HG03378 (cell line): ENCODE results near the gene LRP5.
A peak's percentile ranks its signal among the peaks of the same experiment; 100 is the strongest.

Source experiments
- ATAC-seq: cut with Tn5 transposase; IDR thresholded peaks from one replicate; pipeline ENCODE4 v1.9.1; 2021; ENCODE audit warnings: mild to moderate bottlenecking, moderate library complexity; ENCODE audit not compliant: unreplicated experiment

The LRP5 gene

DNA sequence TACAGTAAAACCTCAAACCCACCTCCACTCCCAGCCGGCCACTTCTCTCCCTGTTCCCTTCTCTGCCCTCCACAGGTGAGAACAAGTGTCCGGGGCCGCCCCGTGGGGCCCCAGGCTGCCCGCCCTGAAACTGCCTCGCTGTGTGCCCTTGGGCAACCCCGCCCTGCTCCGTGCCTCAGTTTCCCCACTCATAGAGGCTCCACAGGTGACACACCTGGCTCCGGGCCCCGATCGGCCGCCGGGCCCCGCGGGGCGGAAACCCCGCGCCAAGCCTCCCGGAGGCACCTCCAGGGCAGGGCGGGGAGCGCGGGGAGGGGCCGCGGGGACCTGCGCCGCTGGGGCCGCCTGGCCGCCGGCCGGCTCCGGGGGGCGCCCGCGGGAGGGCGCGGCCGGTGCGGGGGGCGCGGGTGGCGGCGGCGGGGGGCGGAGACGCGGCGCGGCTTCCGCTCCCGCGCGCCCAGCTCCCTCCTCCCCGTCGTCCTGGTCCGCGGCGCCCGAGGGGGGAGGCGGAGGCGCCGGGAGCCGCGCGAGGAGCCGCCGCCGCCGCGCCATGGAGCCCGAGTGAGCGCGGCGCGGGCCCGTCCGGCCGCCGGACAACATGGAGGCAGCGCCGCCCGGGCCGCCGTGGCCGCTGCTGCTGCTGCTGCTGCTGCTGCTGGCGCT is at the start of gene LRP5:
Gene LRP5 (plus strand): TSS at position 475 of the 663 bp plus-strand sequence. CDS start 124 bp downstream, at position 599.
- ATAC-seq = no peak

DNA sequence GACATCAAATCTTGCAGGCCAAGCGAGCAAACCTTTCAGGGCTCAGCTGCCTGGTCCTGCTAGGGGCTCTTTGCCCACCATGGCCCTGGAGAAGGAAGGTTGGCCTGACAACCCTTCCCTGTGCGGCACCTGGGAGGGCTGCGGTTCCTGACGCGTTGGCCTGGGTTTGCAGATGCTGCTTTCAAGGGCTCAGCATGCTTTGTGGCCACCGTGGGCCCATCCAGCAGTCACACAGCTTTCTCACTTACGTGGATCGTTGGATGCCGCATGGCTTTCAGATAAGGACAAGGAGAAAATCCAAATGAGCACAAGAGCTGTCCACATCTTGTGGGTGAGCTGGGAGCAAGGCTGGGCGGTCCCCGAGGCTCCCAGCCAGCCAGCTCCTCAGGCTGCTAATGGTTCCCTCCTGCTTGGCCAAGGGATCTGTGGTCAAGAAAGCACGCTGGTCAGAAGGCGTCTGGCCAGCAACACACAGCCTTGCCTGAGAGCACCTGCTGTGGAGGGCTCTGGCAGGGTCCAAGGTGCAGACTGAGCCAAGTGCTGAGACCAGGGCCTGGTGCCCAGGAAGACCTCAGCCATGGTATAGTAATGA is 48.9 kb upstream of the LRP5 start:
- no peak for ATAC-seq

DNA sequence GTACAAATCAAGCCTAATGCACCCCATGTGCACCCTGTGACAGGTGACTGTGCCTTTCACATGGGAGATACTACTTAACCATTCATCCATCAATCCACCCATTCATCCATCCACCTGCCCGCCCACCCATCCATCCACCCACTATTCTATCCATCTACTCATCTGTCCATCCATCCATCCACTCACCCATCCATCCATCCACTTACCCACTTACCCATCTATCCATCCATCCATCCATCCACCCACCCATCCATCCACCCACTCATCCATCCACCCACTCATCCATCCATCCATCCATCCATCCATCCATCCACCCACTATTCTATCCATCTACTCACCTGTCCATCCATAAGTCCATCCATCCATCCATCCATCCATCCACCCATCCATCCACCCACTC is 48.1 kb upstream of the LRP5 start:
- no peak for ATAC-seq

DNA sequence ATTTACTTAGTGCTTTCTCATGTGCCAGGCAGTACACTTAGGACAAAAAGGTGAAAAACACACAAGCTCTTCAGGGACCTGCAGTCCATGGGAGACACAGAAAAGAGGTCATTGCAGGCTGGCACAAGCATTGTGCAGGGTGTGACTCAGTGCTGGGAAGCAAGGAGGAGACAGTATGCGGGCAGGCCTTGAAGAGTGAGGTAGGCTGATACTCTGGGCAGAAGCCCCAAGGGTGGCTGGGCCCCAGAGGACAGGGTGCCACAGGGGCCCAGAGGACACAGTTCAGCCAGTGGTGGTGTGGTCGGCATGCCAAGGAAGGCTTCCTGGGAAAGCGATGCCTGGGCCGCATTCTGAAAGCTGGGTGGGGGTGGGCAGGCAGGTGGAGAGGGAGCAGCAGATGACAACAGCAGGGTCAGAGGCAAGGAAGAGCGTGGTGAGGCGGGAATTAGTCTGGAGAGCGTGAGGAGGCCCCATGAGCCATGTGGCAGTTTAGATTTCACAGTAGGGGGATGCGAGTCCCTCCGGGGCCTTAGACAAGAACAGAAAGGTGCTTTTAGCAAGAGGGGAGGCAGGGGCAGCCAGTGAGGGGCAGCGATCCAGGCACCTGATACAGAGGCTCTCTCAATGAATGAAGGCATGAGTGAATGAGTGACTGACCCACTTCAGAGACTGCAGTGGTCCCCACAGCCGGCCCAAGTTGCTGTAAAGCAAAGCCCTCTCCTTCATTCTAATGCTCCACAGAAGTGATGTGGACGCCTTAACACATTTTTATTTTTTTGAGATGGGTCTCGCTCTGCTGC is 47.5 kb upstream of the LRP5 start:
- ATAC-seq = no peak

DNA sequence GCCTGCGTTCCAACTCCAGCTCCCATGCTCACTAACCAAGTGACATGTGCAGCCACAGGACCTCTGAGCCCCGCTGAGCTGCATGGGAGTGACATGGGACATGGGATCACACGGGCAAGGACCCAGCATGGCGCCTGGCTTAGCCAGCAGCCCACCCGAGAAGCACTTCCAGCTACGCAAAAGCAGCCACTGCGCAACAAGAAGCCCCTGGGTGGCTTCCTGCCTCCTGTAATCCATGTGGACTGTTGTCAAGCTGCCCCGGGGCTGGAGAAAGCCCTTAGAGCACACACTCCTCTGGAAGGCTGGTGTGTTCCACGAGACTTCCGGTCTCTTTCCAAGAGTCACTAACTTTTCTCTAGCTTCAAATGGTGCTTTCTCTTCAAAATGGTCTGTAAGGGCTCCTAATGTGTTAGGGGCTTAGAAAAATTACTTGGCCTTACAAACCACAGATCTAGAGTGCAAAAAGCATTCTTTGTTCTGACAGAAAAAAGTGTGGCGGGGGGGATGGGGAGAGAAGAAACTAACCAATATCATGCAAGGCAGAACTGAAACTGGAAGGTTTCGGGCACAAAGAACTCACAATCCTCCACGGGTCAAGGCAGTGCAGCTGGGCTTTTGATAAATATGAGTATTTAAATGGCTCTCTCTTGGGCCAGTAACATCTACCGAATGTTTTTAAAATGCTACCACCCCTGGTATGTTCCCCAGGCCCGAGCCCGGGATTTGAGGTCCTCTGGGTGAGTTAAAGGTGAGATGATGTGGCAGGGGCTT is 46.1 kb upstream of the LRP5 start:
- no peak for ATAC-seq

DNA sequence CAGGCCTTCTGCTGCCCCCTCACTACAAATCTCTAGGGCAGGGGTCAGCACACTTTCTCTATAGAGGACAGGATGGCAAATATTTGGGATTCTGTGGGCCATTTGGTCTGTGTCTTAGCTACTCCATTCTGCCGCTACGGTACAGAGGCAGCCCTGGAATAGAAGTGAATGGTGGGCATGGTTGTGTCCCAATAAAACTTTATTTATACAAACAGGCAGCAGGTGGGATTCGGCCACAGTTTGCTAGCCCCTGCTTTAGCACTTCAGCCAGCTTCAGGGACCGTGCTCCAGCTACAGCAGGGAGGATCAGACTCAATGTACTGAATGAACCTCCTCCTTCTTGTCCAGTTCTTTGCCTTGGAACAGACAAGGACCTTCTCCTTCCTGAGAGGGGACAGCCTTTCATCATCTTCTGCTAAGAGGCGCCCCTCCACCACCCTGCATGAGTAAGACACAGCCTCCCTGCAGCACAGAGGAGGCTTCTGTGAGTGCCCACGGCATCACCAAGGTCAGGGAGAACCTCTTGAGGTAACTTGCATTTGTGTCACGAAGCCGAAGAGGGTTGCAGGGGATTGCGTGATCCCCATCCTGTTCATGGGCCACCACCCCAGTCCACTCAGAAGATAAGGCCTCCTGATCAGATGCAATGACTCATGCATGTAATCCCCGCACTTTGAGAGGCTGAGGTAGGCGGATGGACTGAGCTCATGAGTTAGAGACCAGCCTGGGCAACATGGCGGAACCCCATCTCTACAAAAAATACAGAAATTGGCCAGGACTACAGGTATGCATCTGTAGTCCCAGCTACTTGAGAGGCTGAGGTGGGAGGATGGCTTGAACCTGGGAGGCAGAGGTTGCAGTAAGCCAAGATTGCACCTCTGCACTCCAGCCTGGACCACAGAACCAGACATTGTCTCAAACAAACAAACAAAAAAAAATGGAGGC is 45.2 kb upstream of the LRP5 start:
- ATAC-seq = no peak

DNA sequence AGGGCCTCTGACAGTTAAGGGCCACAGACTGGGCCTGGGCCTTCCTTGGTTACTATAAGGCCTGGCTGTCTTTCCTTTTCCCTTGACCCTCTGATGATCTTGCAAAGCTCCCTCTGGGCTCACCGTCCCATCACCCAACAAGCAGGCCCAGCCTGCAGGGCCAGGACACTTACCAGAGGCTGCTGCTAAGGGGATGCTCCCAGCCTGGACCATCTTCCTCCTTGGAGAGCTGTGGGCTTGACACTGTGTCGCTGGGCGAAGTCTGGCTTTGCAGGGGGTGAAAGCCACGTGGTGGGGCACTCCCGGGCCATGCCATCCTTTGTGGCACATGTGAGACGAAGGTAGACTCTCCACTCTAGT is 44.5 kb upstream of the LRP5 start:
- no peak for ATAC-seq

DNA sequence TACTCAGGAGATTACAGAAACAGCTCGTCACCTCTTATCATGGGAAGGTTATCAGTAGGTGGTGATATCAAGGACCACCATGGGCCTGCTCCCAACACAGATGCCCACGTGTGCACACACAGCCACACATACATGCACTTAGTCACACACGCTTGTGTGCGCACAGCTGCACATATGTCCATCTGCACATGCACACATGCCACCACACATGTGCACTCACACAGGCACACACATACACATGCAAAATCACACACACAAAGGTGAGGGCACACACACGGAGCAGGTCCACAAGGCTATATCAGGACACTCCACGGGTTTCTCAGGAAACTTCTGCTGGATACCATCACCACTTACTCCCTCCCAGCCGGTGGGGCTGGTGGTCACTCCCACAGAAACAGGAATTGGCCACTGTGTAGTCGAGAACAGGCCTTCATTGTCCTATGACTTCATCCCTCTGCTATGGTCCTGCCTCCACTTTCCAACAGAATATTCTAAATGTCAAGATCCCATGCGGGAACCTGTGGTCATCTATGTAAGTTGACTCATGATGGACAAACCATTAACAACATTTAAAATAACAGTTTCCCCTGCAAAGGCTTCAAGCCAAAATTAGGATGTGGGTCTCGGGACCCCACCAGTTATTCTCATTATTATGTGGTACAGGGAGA is 42.8 kb upstream of the LRP5 start:
- ATAC-seq = no peak

DNA sequence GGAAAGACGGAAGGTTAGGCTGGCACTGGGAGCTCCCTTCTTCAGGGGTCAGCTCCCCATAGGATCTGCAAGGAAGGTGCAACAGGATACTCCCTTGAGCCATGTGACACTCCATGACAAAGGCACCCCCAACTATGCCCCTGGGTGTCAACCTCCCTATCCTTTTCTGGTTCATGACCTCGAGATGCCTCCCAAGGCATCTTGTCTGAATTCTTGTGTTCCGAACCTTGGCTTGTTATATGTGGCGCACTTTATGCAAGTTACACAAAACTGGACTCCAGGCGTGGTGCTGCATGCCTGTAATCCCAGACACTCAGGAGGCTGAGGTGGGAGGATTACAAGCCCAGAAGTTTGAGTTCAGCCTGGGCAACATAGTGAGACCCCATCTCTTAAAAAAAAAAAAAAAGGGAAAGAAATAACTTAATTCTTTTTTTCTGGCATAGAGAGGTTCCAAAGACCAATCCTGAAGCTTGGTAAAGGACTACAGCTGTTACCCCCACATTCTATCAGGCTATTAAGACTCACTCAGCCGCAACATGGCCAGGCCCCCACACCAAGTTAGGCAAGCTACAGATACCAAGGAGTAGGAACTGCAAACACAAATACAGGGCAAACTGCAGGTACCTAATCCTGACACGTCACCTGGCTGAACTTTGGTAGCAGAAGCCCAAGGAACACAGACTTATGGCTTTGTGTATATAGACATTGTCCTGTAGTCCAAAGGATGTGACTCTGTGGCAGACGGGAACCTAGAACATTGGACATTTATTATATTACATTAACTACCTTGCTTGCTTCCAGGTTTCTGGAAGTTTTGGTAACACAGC is 42.0 kb upstream of the LRP5 start:
- ATAC-seq = no peak

DNA sequence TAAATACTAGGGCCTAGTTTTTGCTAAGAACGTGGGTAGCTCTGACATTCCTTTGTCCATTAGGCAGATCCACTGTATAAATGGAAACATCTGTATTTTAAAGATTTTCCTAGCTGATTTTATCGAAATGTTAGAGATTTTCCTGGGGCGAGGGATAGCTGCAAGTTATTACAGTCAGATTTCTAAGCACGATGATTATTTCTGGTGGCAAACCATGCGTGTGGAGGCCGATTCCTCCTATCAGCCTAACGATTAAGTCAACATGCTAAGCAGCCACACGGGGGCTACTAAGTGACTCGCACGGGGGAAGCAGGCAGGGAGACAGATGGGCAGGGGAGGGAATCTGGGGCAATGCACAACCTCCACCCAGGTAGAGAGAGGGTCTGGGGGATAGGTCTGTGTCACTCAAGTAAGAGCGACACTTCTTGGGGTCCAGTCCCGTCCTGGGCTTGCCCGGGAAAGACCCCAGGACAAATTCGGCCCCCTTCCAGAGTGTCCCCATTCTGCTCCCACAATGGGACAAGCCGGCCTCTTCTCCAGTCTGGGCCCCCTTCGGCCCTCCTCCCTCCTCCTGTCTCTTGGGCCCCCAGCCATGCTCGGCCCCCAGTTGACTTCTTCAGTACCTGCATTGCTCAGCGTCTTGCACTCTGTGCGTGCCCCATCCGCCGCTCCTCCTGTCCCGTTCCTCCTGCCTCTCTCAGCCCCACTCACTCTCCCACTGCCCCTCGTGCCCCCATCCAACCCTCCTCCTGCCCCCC is 41.2 kb upstream of the LRP5 start:
- ATAC-seq = peak; percentile 30

DNA sequence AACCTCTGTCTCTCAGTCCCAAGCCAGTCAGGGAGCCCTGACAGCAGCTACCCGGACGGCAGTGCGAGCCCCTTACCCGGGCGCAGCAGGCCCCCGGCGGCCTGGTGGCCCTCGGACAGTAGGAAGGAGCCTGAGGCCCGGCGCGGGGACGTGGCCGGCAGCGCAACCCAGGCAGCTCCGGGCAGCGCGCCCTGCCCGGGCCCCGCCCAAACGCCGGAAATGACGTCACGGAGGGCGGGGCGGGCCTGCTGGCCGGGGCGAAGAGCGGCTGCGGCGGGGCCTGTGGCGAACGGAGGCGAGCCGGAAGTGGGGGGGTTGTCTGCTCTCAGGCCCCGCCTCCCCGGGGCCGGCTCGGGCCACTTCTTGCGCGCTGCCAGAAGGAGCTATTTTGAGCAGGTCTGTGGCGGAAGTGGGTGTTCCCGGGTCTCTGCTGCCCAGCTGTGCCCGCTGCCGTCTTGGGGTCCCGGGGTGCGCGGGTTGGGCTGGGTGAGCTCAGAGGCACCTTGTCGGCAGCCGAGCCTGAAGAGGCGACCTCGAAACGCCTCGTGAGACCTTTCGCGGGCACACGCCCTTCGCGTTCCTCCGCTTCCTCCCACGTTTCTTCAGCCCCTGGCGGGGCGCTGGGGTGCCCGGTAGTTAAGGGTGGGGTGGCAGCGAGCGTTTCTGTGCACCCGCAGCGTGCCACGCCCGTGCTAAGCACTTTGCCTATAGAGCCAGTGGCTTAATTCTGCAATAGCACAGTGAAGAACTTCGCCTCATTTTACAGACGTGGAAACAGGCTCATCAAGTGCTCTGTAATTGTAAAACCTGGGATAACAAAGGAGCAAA is 40.4 kb upstream of the LRP5 start, which contains the start of gene C11orf24:
Gene C11orf24 (minus strand): TSS at position 193 of the 828 bp plus-strand sequence. CDS start 8,206 bp downstream, outside the sequence.
- ATAC-seq = peak; percentile 61

DNA sequence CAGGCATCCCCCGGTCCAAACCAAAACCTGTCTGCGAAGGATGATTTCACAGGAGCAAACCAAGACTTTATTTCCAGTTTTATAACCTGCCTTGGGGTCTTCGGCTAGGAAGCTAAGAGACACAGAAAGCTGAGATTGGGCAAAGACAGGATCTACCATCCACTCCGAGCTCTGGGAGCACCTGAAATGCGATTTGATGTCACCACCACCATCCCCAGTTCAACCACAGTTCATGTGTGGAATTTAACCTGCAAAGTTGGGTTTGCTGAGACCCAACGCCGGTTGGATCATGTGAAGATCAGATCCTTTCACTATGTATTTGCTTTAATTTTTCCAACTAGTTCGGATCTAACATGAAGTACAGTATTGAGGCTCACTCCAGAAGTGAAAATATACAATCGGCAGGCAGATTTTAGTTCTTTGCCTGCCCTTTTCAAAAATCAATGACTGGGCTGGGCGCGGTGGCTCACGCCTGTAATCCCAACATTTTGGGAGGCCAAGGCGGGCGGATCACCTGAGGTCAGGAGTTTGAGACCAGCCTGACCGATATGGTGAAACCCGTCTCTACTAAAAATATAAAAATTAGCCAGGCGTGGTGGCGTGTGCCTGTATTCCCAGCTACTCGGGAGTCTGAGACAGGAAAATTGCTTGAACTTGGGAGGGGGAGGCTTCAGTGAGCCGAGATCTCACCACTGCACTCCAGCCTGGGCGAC is 39.2 kb upstream of the LRP5 start:
- no peak for ATAC-seq

DNA sequence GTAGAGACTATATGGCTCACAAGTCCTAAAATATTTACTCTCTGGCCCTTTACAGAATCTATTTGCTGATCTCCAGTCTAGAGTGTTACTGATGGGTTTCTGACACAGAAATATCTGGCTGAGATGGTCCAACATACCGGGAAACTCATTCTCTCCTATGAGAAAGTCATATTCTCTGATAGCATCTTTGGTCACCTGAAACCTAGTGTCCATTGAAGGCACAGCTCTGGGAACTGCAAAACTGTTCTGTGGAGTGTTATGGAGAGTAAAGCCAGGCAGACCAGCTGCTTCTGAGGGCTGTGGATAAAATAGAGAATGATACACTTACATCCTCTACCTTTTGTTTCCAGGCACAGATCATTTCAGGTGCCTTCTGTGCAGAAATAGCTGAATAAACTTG is 38.1 kb upstream of the LRP5 start:
- ATAC-seq = no peak

DNA sequence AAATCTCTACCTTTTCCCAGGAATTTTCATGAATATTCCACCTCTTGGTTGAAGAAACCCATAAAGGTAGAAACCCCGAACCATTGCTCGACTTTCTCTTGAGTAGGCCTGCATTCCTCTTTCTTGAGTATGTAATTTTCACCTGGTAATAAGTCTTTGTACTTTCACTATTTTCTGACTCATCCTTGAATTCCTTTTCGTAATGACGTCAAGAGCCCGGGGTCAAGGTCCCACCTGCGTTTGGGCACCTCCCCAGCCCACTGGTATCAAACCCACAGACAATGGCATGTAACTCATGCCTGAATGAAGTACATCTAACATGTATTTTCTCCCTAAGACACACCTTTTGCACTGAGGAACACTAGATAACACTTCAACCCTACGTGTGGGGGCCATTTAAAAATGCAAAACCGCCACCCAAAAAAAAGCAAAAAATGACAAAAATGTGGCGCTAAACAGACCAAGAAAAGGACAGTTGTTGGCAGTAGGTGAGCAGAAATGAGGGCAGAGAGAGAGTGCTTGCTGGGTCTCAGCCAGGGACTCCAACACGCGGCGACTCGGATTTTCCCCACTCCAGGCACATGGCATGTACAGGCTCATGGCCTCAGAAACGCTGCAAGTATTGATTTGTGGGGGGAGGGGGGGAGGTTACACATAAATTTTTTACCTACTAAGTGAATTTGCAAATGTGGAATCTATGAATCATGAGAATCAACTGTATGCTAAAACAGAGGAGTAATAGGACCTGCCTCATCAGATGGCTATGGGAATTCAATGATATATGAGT is 36.5 kb upstream of the LRP5 start:
- no peak for ATAC-seq

DNA sequence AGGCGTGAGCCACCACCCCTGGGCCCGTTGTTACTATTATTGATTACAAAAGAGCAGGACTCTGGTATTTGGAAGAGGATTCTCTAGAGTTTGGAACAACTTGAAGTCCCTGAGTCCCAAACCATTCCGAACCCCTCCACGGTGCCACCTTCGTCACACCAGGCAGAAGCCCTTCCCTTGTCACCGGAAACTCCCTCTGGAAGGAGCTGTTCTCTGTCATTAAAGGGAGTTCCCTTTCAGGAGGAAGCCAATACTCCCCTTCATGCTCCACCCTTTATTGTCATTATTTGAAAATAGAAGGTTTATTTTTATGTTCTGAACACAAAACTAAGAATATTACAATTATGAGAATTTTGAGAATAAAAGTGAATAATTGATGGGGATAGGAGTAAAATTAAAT is 35.5 kb upstream of the LRP5 start:
- no peak for ATAC-seq

DNA sequence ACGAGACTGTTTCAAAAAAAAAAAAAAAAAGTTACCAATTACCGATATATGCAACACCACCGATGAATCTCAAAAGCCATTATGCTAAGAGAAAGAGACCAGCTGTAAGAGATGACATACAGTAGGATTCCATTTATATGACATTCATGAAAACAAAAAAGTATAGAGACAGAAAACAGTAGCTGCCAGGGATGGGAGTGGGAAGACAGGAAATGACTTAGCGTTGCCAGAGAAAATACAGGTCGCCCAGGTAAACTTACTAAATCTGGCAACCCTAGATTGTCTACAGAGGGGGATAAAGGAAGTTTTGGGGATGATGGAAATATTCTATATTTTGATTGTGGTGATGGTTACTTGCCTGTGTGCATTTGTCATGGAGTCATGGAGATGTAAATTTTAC is 32.7 kb upstream of the LRP5 start:
- no peak for ATAC-seq
